Neural cell (in vitro differentiated cells): ENCODE data around the gene MPDZ. TPM values are rescaled to one million over a fixed set of nuclear protein-coding genes. Genes with fewer than 3 reads are reported as not detected.

ENCODE experiments used
- H2AFZ ChIP-seq: fragments of 200-600, 300-800 bp; sonication (generic), shearing (Covaris generic); 2 replicates; pipeline ENCODE4 v1.6.0; 2014; ENCODE audit warnings: low read depth, mild to moderate bottlenecking, antibody characterized with exemption, low read length, moderate library complexity
- H3F3A ChIP-seq: fragments of 200-600 bp; shearing (Covaris generic); 2 replicates; pipeline ENCODE4 v1.6.1; 2016; ENCODE audit warnings: mild to moderate bottlenecking, moderate library complexity, mixed read lengths, antibody characterized with exemption, low read length; ENCODE audit not compliant: insufficient read depth, poor library complexity, severe bottlenecking
- H3K27ac ChIP-seq: fragments of 200-600, 300-800 bp; sonication (generic), shearing (Covaris generic); 2 replicates; pipeline ENCODE4 v1.5.1; 2014; ENCODE audit warnings: mild to moderate bottlenecking, low read length, moderate library complexity
- H3K27me3 ChIP-seq: fragments of 300-800, 200-600 bp; sonication (generic), shearing (Covaris generic); 2 replicates; pipeline ENCODE4 v1.6.0; 2014; ENCODE audit warnings: mild to moderate bottlenecking, low read depth, low read length, moderate library complexity; ENCODE audit not compliant: insufficient read depth
- H3K36me3 ChIP-seq: fragments of 300-800, 200-600 bp; sonication (generic), shearing (Covaris generic); 2 replicates; pipeline ENCODE4 v1.5.1; 2014; ENCODE audit warnings: mild to moderate bottlenecking, antibody characterized with exemption, low read length, moderate library complexity; ENCODE audit not compliant: insufficient read depth
- H3K4me2 ChIP-seq: fragments of 300-800, 200-600 bp; sonication (generic), shearing (Covaris generic); 2 replicates; pipeline ENCODE4 v1.6.0; 2014; ENCODE audit warnings: mild to moderate bottlenecking, low read length
- H3K4me3 ChIP-seq: fragments of 300-800, 200-600 bp; sonication (generic), shearing (Covaris generic); 2 replicates; pipeline ENCODE4 v1.5.1; 2014; ENCODE audit warnings: mild to moderate bottlenecking, low read length, moderate library complexity
- H3K79me2 ChIP-seq: fragments of 200-600 bp; shearing (Covaris generic); replicated peaks from 2 replicates; pipeline ENCODE4 v1.6.0; 2014; ENCODE audit warnings: mild to moderate bottlenecking, low read length, moderate library complexity; ENCODE audit not compliant: insufficient read depth
- H3K9ac ChIP-seq: fragments of 300-800, 200-600 bp; sonication (generic), shearing (Covaris generic); 2 replicates; pipeline ENCODE4 v1.6.1; 2016; ENCODE audit warnings: mild to moderate bottlenecking, low read length, mixed read lengths
- H3K9me2 ChIP-seq: fragments of 200-600 bp; shearing (Covaris generic); 2 replicates; pipeline ENCODE4 v1.6.1; 2016; ENCODE audit warnings: mild to moderate bottlenecking, low read length, mixed read lengths; ENCODE audit not compliant: insufficient read depth
- H3K9me3 ChIP-seq: fragments of 200-600, 300-800 bp; sonication (generic), shearing (Covaris generic); 2 replicates; pipeline ENCODE4 v1.6.1; 2016; ENCODE audit warnings: mild to moderate bottlenecking, mixed run types, low read length, moderate library complexity, mixed read lengths
- H4K20me1 ChIP-seq: fragments of 200-600 bp; shearing (Covaris generic); 2 replicates; pipeline ENCODE4 v1.6.1; 2016; ENCODE audit warnings: mild to moderate bottlenecking, mixed run types; ENCODE audit not compliant: insufficient read depth
- CTCF ChIP-seq: fragments of 450-650 bp; IDR thresholded peaks from 2 replicates; pipeline ENCODE4 v1.5.1; 2014; ENCODE audit warnings: antibody characterized with exemption, mild to moderate bottlenecking, moderate library complexity; ENCODE audit not compliant: poor library complexity, severe bottlenecking
- EP300 ChIP-seq: fragments of 450-650 bp; conservative IDR thresholded peaks from 2 replicates; pipeline ENCODE4 v1.6.1; 2014; ENCODE audit warnings: antibody characterized with exemption, mild to moderate bottlenecking, moderate library complexity; ENCODE audit not compliant: poor library complexity, severe bottlenecking
- EZH2 ChIP-seq: fragments of 200-600, 300-800 bp; shearing (Covaris generic), sonication (generic); IDR thresholded peaks from 2 replicates; pipeline ENCODE4 v1.6.1; 2014; ENCODE audit warnings: antibody characterized with exemption, low read length, borderline replicate concordance, mild to moderate bottlenecking; ENCODE audit not compliant: insufficient read depth, poor library complexity, severe bottlenecking
- MXI1 ChIP-seq: fragments of 450-650 bp; conservative IDR thresholded peaks from 2 replicates; pipeline ENCODE4 v1.6.1; 2014; ENCODE audit warnings: antibody characterized with exemption, mild to moderate bottlenecking; ENCODE audit not compliant: poor library complexity, severe bottlenecking
- POLR2AphosphoS5 ChIP-seq: IDR thresholded peaks from 2 replicates; pipeline ENCODE4 v1.6.1; 2012
- RAD21 ChIP-seq: fragments of 450-650 bp; conservative IDR thresholded peaks from 2 replicates; pipeline ENCODE4 v1.6.1; 2014; ENCODE audit warnings: antibody characterized with exemption, mild to moderate bottlenecking, moderate library complexity
- REST ChIP-seq: IDR thresholded peaks from 2 replicates; pipeline ENCODE4 v1.6.1; 2012; ENCODE audit warnings: borderline replicate concordance
- SMC3 ChIP-seq: fragments of 450-650 bp; conservative IDR thresholded peaks from 2 replicates; pipeline ENCODE4 v1.6.1; 2014; ENCODE audit warnings: antibody characterized with exemption, mild to moderate bottlenecking, moderate library complexity; ENCODE audit not compliant: poor library complexity
- TAF1 ChIP-seq: IDR thresholded peaks from 2 replicates; pipeline ENCODE4 v1.6.1; 2012; ENCODE audit warnings: low read depth
- polyA plus RNA-seq: library from polyadenylated mRNA; depleted of rRNA; stranded (reverse); fragments of >200 nt; gene quantifications from 2 replicates; pipeline ENCODE4 v1.2.3, GENCODE V29; 2014

The MPDZ gene
- polyA plus RNA-seq, 1 donor from 2014 or later: 13.1 TPM

DNA sequence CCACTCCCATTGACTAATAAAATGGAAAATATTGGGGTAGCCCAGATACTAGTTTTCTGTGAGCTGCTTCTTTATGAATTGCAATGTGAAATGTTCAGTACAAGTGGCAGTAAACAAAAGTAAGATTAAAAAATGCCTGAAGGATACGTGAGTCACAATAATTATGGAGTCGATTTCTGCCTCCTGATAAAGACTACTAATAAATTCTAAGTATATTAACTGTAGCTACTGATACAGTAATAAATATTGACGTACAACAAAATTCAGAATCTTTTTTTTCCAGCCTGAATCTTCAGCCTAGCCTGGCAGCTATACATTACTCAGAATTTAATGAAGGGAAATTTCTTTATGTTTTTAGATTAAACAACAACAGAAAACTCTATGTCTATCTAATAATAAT lies 218.1 kb downstream of the MPDZ start:
- no peak for TF ChIP-seq POLR2AphosphoS5
- no peak for TF ChIP-seq TAF1
- no peak for TF ChIP-seq CTCF
- TF ChIP-seq RAD21: no peak
- TF ChIP-seq REST: no peak
- TF ChIP-seq SMC3: no peak
- TF ChIP-seq MXI1: no peak
- TF ChIP-seq EZH2: no peak
- TF ChIP-seq EP300: no peak
- Histone ChIP-seq H3K4me2 (no peak overlapping the region), H3K79me2 (no peaks in the 10 kb centered on the region), H3K4me3 (no peak overlapping the region), H3K36me3 (no peaks in the 10 kb centered on the region), H3K27me3 (no peaks in the 10 kb centered on the region), H4K20me1 (no peaks in the 10 kb centered on the region), H2AFZ (no peak overlapping the region), H3K9me2 (no peaks in the 10 kb centered on the region), H3K27ac (no peak overlapping the region), H3K9me3 (no peaks in the 10 kb centered on the region), H3K9ac (no peak overlapping the region), H3F3A (no peaks in the 10 kb centered on the region)
